ENCODE data around the gene FOXD4L6. TPM values are rescaled to one million over a fixed set of nuclear protein-coding genes. Genes with fewer than 3 reads are reported as not detected.
"Not testable (repeated sequence)": the region's sequence is repeated elsewhere in the genome, so short reads cannot be mapped to it uniquely, and the experiment has no call there.

FOXD4L6 gene
- total RNA-seq (not detected), polyA plus RNA-seq (under 1 TPM in 1 of 3 donors, not detected in 2; 0.07 TPM)

- H3K4me3 ChIP-seq; intact Hi-C loops (cut with DNase I); DNase-seq; H3K36me3 ChIP-seq; H3K4me1 ChIP-seq; H3K9me3 ChIP-seq; H3K27ac ChIP-seq; H3K27me3 ChIP-seq: not testable (repeated sequence)
- 86 to 95% methylated on average over 1 of the region's 15 CpGs for WGBS, 2 donors
Observed at GRCh38 chr9:41128581-41128980, at the start of gene FOXD4L6. TSS of gene FOXD4L6 (minus strand) at chr9:41128681. CDS start at chr9:41128383, 298 bp downstream.

GRCh38 chr9:41174994-41175393 lies 46.5 kb upstream of the FOXD4L6 start:
- H3K27ac ChIP-seq; H3K9me3 ChIP-seq; H3K4me3 ChIP-seq; H3K27me3 ChIP-seq; H3K36me3 ChIP-seq; DNase-seq; intact Hi-C loops (cut with DNase I); H3K4me1 ChIP-seq: not testable (repeated sequence)
- 43 to 77% methylated on average over 2 to 3 of the region's 4 CpGs for whole genome bisulfite sequencing, 2 donors

- H3K36me3 ChIP-seq; H3K27ac ChIP-seq; H3K4me1 ChIP-seq; intact Hi-C loops (cut with DNase I); H3K9me3 ChIP-seq; DNase-seq; H3K4me3 ChIP-seq; H3K27me3 ChIP-seq: not testable (repeated sequence)
- 93 to 95% methylated on average over 14 to 18 of the region's 18 CpGs for WGBS, 2 donors
Observed at GRCh38 chr9:41150116-41150515, 21.6 kb upstream of the FOXD4L6 start.

GRCh38 chr9:41141878-41142277 lies 13.4 kb upstream of the FOXD4L6 start:
- H3K36me3 ChIP-seq; H3K27me3 ChIP-seq; H3K4me1 ChIP-seq; H3K4me3 ChIP-seq; DNase-seq; intact Hi-C loops (cut with DNase I); H3K27ac ChIP-seq; H3K9me3 ChIP-seq: not testable (repeated sequence)
- WGBS, 2 donors, result 98% methylated on average over 2 of the region's 2 CpGs

GRCh38 chr9:41126746-41127446 lies 1.6 kb downstream of the FOXD4L6 start:
- H3K36me3 ChIP-seq, result not testable (repeated sequence)

GRCh38 chr9:41125936-41126335 lies 2.5 kb downstream of the FOXD4L6 start:
- intact Hi-C loops (cut with DNase I); DNase-seq; H3K27ac ChIP-seq; H3K4me3 ChIP-seq; H3K36me3 ChIP-seq; H3K9me3 ChIP-seq; H3K4me1 ChIP-seq; H3K27me3 ChIP-seq: not testable (repeated sequence)
- 10 to 25% methylated on average over 3 of the region's 3 CpGs for WGBS, 2 donors

More at GRCh38 chr9:41126746-41127446, 1.6 kb downstream of the FOXD4L6 start:
- H3K27me3 ChIP-seq; H3K9me3 ChIP-seq; intact Hi-C loops (cut with DNase I); H3K4me3 ChIP-seq; H3K27ac ChIP-seq; DNase-seq; H3K4me1 ChIP-seq: not testable (repeated sequence)
- 3 to 6% methylated on average over 17 to 18 of the region's 45 CpGs for WGBS, 2 donors

- H3K36me3 ChIP-seq; H3K27ac ChIP-seq; intact Hi-C loops (cut with DNase I); DNase-seq; H3K4me3 ChIP-seq; H3K4me1 ChIP-seq; H3K9me3 ChIP-seq: not testable (repeated sequence)
- H3K27me3 ChIP-seq, result peaks cover 0 to 11% (median 0%) of the 10 kb centered on the region in 3 donors
- 20% methylated on average over 1 of the region's 21 CpGs; no CpG with 5 or more reads in 1 of the 2 donors for WGBS, 2 donors
Observed at GRCh38 chr9:41125109-41125658, 3.3 kb downstream of the FOXD4L6 start.

- not testable (repeated sequence) for H3K9me3 ChIP-seq
- 30 to 38% methylated on average over 35 of the region's 52 CpGs for WGBS, 2 donors
Observed at GRCh38 chr9:41124250-41125108, 4.0 kb downstream of the FOXD4L6 start.

GRCh38 chr9:41123812-41124211 lies 4.7 kb downstream of the FOXD4L6 start:
- DNase-seq; H3K4me1 ChIP-seq; H3K27ac ChIP-seq; H3K36me3 ChIP-seq; H3K9me3 ChIP-seq; H3K4me3 ChIP-seq; intact Hi-C loops (cut with DNase I): not testable (repeated sequence)
- peaks cover 0 to 16% (median 3%) of the 10 kb centered on the region in 3 donors for H3K27me3 ChIP-seq
- 2 to 4% methylated on average over 15 to 16 of the region's 33 CpGs for WGBS, 2 donors

More at GRCh38 chr9:41124250-41125108, 4.0 kb downstream of the FOXD4L6 start:
- peaks cover 0 to 12% (median 0%) of the 10 kb centered on the region in 3 donors for H3K27me3 ChIP-seq
- DNase-seq; H3K27ac ChIP-seq; intact Hi-C loops (cut with DNase I); H3K4me3 ChIP-seq; H3K36me3 ChIP-seq; H3K4me1 ChIP-seq: not testable (repeated sequence)

GRCh38 chr9:41123396-41123795 lies 5.1 kb downstream of the FOXD4L6 start:
- H3K27me3 ChIP-seq, result peaks cover 0 to 16% (median 3%) of the 10 kb centered on the region in 3 donors
- H3K36me3 ChIP-seq; H3K4me1 ChIP-seq; H3K9me3 ChIP-seq; H3K27ac ChIP-seq; H3K4me3 ChIP-seq; DNase-seq; intact Hi-C loops (cut with DNase I): not testable (repeated sequence)
- 6% methylated on average over 13 of the region's 32 CpGs; no CpG with 5 or more reads in 1 of the 2 donors for WGBS, 2 donors

All from sigmoid colon (tissue), 7 donors.